Left lung (tissue), 14 donors: ENCODE data around the gene VSTM4. TPM values are rescaled to one million over a fixed set of nuclear protein-coding genes. Genes with fewer than 3 reads are reported as not detected.

Experiments
- ATAC-seq: fragments of 200-7000 bp; cut with Tn5 transposase; one replicate; pipeline ENCODE4 v1.9.1; 2020; ENCODE audit warnings: moderate library complexity
- DNase-seq, 4 donors: peaks; one replicate each; pipeline ENCODE4 v3.0.0-alpha.2; 2013 to 2020
- H3K27ac ChIP-seq, 2 donors: fragments of 200-600 bp; sonication (generic) in 1 of 2; one replicate each; pipeline versions ENCODE4 v1.5.0 to v1.8.0; 2020 to 2021
- H3K27me3 ChIP-seq, 2 donors: fragments of 200-600 bp; sonication (generic) in 1 of 2; one replicate each; pipeline versions ENCODE4 v1.5.0 to v1.8.0; 2020 to 2021
- H3K36me3 ChIP-seq, 2 donors: fragments of 200-600 bp; sonication (generic) in 1 of 2; one replicate each; pipeline versions ENCODE4 v1.5.0 to v1.8.0; 2020 to 2021
- H3K4me1 ChIP-seq, 2 donors: fragments of 200-600 bp; one replicate each; pipeline ENCODE4 v1.8.0; 2021
- H3K4me3 ChIP-seq, 2 donors: fragments of 200-600 bp; sonication (generic) in 1 of 2; one replicate each; pipeline versions ENCODE4 v1.5.0 to v1.8.0; 2020 to 2021; ENCODE audit warnings: mild to moderate bottlenecking in 1 of 2
- H3K9me3 ChIP-seq, 2 donors: fragments of 200-600 bp; sonication (generic) in 1 of 2; one replicate each; pipeline versions ENCODE4 v1.5.0 to v1.8.0; 2020 to 2021
- CTCF ChIP-seq, 2 donors: fragments of 200-600 bp; sonication (generic) in 1 of 2; IDR thresholded peaks; one replicate each; pipeline versions ENCODE4 v1.5.0 to v1.8.0; 2021; ENCODE audit warnings: antibody characterized with exemption in 2 of 2
- intact Hi-C, 2 donors: fragments of 100-400 bp; cut with DNase I; formaldehyde crosslinking; loops; one replicate each; pipeline versions ENCODE4 v1.11.2 to v1.14.2; 2022
- long read RNA-seq, 12 donors: library from polyadenylated mRNA in 2 of 12; unstranded in 2 of 12; transcript quantifications; one replicate each; pipeline ENCODE4 v2.0.0 and lab custom pipeline, GENCODE V29; 2019 to 2026
- polyA plus RNA-seq, 6 donors: library from polyadenylated mRNA; unstranded; fragments of 120-200 nt; gene quantifications; one replicate each; pipeline ENCODE4 v1.2.1, GENCODE V29; 2013; ENCODE audit not compliant: insufficient read length in 6 of 6
- total RNA-seq, 2 donors: library from RNA; stranded (reverse); fragmentation: NEBNext Ultra II Directional; extraction: Animal tissue kit (Norgen Biotek cat#: 25700); gene quantifications; one replicate each; pipeline ENCODE4 v1.2.1, GENCODE V29; 2021
- donor health status: DM: no; HTN: yes; CAD: no.
- donor health status: DM: no; HTN: no; CAD: no.

Gene VSTM4
- total RNA-seq (10 to 100 TPM; 11.0 to 13.2 TPM), polyA plus RNA-seq (10 to 100 TPM; 28.3 to 36.9 (median 32.4) TPM)
- long read RNA-seq, donor 1, full-length matches to known transcripts, result 9 of 16 reads
- long read RNA-seq, donor 1, partial matches to known transcripts, result 7 of 16 reads
- long read RNA-seq, donor 1, other reads (novel, unspliced or antisense), result 0 of 16 reads
- long read RNA-seq, donor 2, full-length matches to known transcripts, result 8 of 29 reads
- long read RNA-seq, donor 2, partial matches to known transcripts, result 21 of 29 reads
- long read RNA-seq, donor 2, other reads (novel, unspliced or antisense), result 0 of 29 reads
- long read RNA-seq, donor 3, full-length matches to known transcripts, result 6 of 6 reads
- long read RNA-seq, donor 3, partial matches to known transcripts, result 0 of 6 reads
- long read RNA-seq, donor 3, other reads (novel, unspliced or antisense), result 0 of 6 reads
- long read RNA-seq, donor 4, full-length matches to known transcripts, result 1 of 3 reads
- long read RNA-seq, donor 4, partial matches to known transcripts, result 0 of 3 reads
- long read RNA-seq, donor 4, other reads (novel, unspliced or antisense), result 2 of 3 reads
- long read RNA-seq, donor 5, full-length matches to known transcripts, result 9 of 9 reads
- long read RNA-seq, donor 5, partial matches to known transcripts, result 0 of 9 reads
- long read RNA-seq, donor 5, other reads (novel, unspliced or antisense), result 0 of 9 reads
- long read RNA-seq, donor 6, full-length matches to known transcripts, result 6 of 6 reads
- long read RNA-seq, donor 6, partial matches to known transcripts, result 0 of 6 reads
- long read RNA-seq, donor 6, other reads (novel, unspliced or antisense), result 0 of 6 reads
- long read RNA-seq, donor 7, full-length matches to known transcripts, result 5 of 5 reads
- long read RNA-seq, donor 7, partial matches to known transcripts, result 0 of 5 reads
- long read RNA-seq, donor 7, other reads (novel, unspliced or antisense), result 0 of 5 reads
- long read RNA-seq, donor 8, full-length matches to known transcripts, result 12 of 12 reads
- long read RNA-seq, donor 8, partial matches to known transcripts, result 0 of 12 reads
- long read RNA-seq, donor 8, other reads (novel, unspliced or antisense), result 0 of 12 reads
- long read RNA-seq, donor 9, result 0 reads
- long read RNA-seq, donor 10, full-length matches to known transcripts, result 1 of 4 reads
- long read RNA-seq, donor 10, partial matches to known transcripts, result 1 of 4 reads
- long read RNA-seq, donor 10, other reads (novel, unspliced or antisense), result 2 of 4 reads
- long read RNA-seq, donor 11, full-length matches to known transcripts, result 2 of 2 reads
- long read RNA-seq, donor 11, partial matches to known transcripts, result 0 of 2 reads
- long read RNA-seq, donor 11, other reads (novel, unspliced or antisense), result 0 of 2 reads
- long read RNA-seq, donor 12, full-length matches to known transcripts, result 9 of 9 reads
- long read RNA-seq, donor 12, partial matches to known transcripts, result 0 of 9 reads
- long read RNA-seq, donor 12, other reads (novel, unspliced or antisense), result 0 of 9 reads

DNA sequence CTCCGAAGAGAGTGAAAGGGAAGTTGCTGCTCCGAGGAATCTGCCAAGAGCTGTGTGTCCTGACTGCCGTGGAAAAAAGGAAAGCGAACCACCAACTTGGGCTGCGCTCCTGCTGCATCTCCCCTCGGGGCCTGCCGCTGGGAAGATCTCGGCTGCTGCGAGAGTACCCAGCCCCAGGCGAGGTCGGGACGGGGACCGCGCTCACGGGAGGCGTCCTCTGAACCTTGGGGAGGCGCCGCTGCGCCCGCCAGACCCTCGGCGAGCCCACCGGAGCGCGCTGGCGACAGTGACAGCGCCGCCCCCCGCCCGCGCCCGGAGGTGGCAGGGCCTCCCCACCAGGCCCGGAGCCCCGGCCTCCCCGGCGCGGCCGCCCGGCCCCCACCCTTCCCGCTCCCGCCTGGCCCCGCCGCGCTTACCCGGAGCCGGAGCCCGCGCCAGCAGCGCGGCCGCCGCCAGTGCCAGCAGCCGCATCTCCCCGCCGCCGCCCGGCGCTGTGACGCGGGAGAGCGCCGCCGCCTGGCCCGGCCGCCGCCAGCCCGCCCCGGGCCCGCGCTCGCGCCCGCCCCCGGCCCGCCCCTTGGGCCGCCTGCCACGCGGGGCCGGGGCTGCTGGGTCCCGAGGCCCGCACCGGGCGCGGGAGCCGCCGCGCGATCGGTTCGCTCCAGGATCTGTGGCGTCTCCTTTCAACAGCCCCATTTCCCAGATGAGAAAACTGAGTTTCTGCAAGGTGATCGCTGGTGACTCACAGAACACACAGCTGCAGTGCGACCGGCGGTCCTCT is at the start of gene VSTM4:
TSS of gene VSTM4 (minus strand) at position 508 of the 781 bp plus-strand sequence. CDS start at position 471, 37 bp downstream.
- ATAC-seq, result peak; percentile 64
- Histone ChIP-seq H3K4me1 (peaks cover 0 to 11% of the 10 kb centered on the region in 2 donors), H3K27me3 (peaks cover 0 to 23% of the 10 kb centered on the region in 2 donors), H3K27ac (peak within 1 kb of the TSS; percentile 56 to 59), H3K9me3 (no peaks in the 10 kb centered on the region), H3K36me3 (no peaks in the 10 kb centered on the region), H3K4me3 (peak within 1 kb of the TSS; percentile 39 to 43)
- intact Hi-C loops, result no loop called here
- no peak for TF ChIP-seq CTCF (IDR thresholded peaks at IDR 0.05)
- peak in 2 of 4 donors; percentile 61 to 83 for DNase-seq

DNA sequence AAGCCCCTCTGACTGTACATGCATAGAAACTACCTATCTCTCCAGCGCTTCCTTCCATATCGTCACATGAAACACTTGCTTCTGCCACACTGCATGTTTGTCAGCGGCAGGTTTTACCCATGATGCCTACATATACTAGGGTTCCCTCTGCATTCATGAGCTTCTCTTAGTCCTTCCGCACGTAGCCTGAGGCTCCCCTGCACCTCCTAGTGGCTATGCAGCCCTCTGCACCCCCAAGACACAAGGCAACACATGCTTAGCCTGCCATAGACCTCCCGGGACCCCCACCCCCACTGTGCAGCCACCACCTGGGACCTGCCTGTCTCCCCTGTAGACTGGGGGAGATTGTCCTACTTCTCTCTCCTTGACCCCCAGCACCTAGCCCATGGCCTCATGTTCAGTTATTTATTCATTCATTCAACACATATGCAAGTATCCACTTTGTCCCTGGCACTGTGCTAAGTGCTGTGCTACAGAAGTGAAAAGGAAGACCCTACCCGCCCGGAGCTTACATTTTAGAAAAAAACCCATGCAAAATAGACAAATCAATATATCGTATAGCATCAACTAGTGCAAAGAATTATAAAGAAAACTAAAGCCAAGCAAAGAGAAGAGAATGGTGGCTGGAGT is 49.4 kb upstream of the VSTM4 start:
- Histone ChIP-seq H3K4me1 (peaks cover 0 to 15% of the 10 kb centered on the region in 2 donors), H3K27ac (no peak overlapping the region), H3K9me3 (no peaks in the 10 kb centered on the region), H3K4me3 (no peak overlapping the region), H3K27me3 (no peaks in the 10 kb centered on the region), H3K36me3 (peaks cover 0 to 28% of the 10 kb centered on the region in 2 donors)
- DNase-seq (peak in 1 of 4 donors; percentile 60), ATAC-seq (peak; percentile 82)
- intact Hi-C loops, result loop anchor here in 1 of 2 donors (10.0 kb wide), 1 partner anchor 180 kb away; no protein-coding TSS in a partner anchor
- TF ChIP-seq CTCF (IDR thresholded peaks at IDR 0.05), result peak; percentile 50 to 58

- H3K4me1 ChIP-seq, result peaks cover 0 to 8% of the 10 kb centered on the region in 2 donors
- intact Hi-C loops, result loop anchor here in 1 of 2 donors (10.0 kb wide), 1 partner anchor 179 kb away; no protein-coding TSS in a partner anchor
- H3K9me3 ChIP-seq, result no peaks in the 10 kb centered on the region
- H3K27ac ChIP-seq, result no peak overlapping the region
- ATAC-seq (no peak), DNase-seq (no peak)
- H3K36me3 ChIP-seq, result peaks cover 0 to 28% of the 10 kb centered on the region in 2 donors
- TF ChIP-seq CTCF (IDR thresholded peaks at IDR 0.05), result no peak
- H3K4me3 ChIP-seq, result no peak overlapping the region
- no peaks in the 10 kb centered on the region for H3K27me3 ChIP-seq
Observed at GRCh38 chr10:49163741-49164140, 48.4 kb upstream of the VSTM4 start.
